Neural cell (in vitro differentiated cells): ENCODE measurements around the gene MYCT1.

Experiments
- EP300 ChIP-seq: fragments of 450-650 bp; conservative IDR thresholded peaks from 2 replicates; pipeline ENCODE4 v1.6.1; 2014; ENCODE audit warnings: antibody characterized with exemption, mild to moderate bottlenecking, moderate library complexity; ENCODE audit not compliant: poor library complexity, severe bottlenecking
- EZH2 ChIP-seq: fragments of 200-600, 300-800 bp; shearing (Covaris generic), sonication (generic); IDR thresholded peaks from 2 replicates; pipeline ENCODE4 v1.6.1; 2014; ENCODE audit warnings: antibody characterized with exemption, low read length, borderline replicate concordance, mild to moderate bottlenecking; ENCODE audit not compliant: insufficient read depth, poor library complexity, severe bottlenecking
- MXI1 ChIP-seq: fragments of 450-650 bp; conservative IDR thresholded peaks from 2 replicates; pipeline ENCODE4 v1.6.1; 2014; ENCODE audit warnings: antibody characterized with exemption, mild to moderate bottlenecking; ENCODE audit not compliant: poor library complexity, severe bottlenecking
- POLR2AphosphoS5 ChIP-seq: IDR thresholded peaks from 2 replicates; pipeline ENCODE4 v1.6.1; 2012
- SMC3 ChIP-seq: fragments of 450-650 bp; conservative IDR thresholded peaks from 2 replicates; pipeline ENCODE4 v1.6.1; 2014; ENCODE audit warnings: antibody characterized with exemption, mild to moderate bottlenecking, moderate library complexity; ENCODE audit not compliant: poor library complexity
- TAF1 ChIP-seq: IDR thresholded peaks from 2 replicates; pipeline ENCODE4 v1.6.1; 2012; ENCODE audit warnings: low read depth
- TF ChIP-seq, protein P1 (sequence below): fragments of 450-650 bp; IDR thresholded peaks from 2 replicates; pipeline ENCODE4 v1.5.1; 2014; ENCODE audit warnings: antibody characterized with exemption, mild to moderate bottlenecking, moderate library complexity; ENCODE audit not compliant: poor library complexity, severe bottlenecking
- TF ChIP-seq, protein P2 (sequence below): IDR thresholded peaks from 2 replicates; pipeline ENCODE4 v1.6.1; 2012; ENCODE audit warnings: borderline replicate concordance

GRCh38 chr6:152698692-152699091, 995 bp downstream of the MYCT1 start:
- TF ChIP-seq TAF1, result no peak
- TF ChIP-seq POLR2AphosphoS5, result no peak
- TF ChIP-seq, protein P1, sequence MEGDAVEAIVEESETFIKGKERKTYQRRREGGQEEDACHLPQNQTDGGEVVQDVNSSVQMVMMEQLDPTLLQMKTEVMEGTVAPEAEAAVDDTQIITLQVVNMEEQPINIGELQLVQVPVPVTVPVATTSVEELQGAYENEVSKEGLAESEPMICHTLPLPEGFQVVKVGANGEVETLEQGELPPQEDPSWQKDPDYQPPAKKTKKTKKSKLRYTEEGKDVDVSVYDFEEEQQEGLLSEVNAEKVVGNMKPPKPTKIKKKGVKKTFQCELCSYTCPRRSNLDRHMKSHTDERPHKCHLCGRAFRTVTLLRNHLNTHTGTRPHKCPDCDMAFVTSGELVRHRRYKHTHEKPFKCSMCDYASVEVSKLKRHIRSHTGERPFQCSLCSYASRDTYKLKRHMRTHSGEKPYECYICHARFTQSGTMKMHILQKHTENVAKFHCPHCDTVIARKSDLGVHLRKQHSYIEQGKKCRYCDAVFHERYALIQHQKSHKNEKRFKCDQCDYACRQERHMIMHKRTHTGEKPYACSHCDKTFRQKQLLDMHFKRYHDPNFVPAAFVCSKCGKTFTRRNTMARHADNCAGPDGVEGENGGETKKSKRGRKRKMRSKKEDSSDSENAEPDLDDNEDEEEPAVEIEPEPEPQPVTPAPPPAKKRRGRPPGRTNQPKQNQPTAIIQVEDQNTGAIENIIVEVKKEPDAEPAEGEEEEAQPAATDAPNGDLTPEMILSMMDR, result no peak
- no peak for TF ChIP-seq EZH2
- TF ChIP-seq, protein P2, sequence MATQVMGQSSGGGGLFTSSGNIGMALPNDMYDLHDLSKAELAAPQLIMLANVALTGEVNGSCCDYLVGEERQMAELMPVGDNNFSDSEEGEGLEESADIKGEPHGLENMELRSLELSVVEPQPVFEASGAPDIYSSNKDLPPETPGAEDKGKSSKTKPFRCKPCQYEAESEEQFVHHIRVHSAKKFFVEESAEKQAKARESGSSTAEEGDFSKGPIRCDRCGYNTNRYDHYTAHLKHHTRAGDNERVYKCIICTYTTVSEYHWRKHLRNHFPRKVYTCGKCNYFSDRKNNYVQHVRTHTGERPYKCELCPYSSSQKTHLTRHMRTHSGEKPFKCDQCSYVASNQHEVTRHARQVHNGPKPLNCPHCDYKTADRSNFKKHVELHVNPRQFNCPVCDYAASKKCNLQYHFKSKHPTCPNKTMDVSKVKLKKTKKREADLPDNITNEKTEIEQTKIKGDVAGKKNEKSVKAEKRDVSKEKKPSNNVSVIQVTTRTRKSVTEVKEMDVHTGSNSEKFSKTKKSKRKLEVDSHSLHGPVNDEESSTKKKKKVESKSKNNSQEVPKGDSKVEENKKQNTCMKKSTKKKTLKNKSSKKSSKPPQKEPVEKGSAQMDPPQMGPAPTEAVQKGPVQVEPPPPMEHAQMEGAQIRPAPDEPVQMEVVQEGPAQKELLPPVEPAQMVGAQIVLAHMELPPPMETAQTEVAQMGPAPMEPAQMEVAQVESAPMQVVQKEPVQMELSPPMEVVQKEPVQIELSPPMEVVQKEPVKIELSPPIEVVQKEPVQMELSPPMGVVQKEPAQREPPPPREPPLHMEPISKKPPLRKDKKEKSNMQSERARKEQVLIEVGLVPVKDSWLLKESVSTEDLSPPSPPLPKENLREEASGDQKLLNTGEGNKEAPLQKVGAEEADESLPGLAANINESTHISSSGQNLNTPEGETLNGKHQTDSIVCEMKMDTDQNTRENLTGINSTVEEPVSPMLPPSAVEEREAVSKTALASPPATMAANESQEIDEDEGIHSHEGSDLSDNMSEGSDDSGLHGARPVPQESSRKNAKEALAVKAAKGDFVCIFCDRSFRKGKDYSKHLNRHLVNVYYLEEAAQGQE, result no peak
- TF ChIP-seq SMC3, result no peak
- TF ChIP-seq EP300, result no peak
- no peak for TF ChIP-seq MXI1
